ENCODE data around the gene IFITM10.

DNA sequence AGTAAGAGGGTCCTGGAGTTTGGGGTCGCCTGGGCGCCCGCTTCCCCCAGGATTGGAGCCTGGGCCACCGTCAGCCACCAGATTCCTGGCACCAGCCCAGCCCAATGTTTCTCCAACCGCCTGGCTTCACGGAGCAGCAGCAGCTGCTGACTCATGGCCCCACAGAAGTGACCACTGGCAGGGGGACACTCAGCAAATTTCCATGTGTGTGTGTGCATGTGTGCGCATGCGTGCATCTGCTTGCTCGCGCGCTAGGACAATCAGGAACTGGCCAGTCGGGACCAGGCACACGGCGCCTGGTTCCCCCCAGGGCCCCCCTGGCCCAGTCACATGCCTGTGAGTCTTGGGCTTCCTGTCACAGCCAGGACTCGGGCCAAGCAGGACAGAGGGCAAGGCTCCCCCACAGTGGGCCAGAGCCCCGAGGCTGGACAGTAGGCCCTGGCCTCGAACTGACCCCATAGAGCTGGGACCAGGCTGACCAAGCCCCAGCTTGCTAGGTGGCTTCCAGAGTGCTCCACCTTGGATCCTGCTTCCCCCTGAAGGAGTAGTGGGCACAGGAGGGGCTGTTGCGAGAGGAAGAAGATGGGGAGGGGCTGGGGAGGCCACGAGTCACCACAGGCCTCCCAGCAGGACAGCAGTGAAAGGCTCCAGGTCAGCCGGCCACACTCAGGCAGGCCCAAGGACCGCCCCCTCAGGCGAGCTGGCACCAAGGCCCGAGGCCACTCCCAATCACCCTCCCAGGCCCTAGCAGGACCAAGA is 10.1 kb upstream of the IFITM10 start:
- TF ChIP-seq ARNTL (CRISPR knock-in tag; IDR thresholded peaks at IDR 0.05; ENCODE audit: borderline replicate concordance, low read depth) (no peak), GLIS3 (CRISPR knock-in tag; IDR thresholded peaks at IDR 0.05) (no peak), ZNF565 (CRISPR knock-in tag; conservative IDR thresholded peaks at IDR 0.05; ENCODE audit: low read depth) (no peak), ZFP30 (CRISPR knock-in tag; IDR thresholded peaks at IDR 0.05) (no peak)
- TF ChIP-seq, protein P1, sequence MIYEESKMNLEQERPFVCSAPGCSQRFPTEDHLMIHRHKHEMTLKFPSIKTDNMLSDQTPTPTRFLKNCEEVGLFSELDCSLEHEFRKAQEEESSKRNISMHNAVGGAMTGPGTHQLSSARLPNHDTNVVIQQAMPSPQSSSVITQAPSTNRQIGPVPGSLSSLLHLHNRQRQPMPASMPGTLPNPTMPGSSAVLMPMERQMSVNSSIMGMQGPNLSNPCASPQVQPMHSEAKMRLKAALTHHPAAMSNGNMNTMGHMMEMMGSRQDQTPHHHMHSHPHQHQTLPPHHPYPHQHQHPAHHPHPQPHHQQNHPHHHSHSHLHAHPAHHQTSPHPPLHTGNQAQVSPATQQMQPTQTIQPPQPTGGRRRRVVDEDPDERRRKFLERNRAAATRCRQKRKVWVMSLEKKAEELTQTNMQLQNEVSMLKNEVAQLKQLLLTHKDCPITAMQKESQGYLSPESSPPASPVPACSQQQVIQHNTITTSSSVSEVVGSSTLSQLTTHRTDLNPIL (CRISPR knock-in tag; IDR thresholded peaks at IDR 0.05; ENCODE audit: low read depth), result no peak
